Measurements from ENCODE around the gene FASN. TPM values are rescaled to one million over a fixed set of nuclear protein-coding genes. Genes with fewer than 3 reads are reported as not detected.

Gene FASN
- total RNA-seq, 1 donor from 2014 or later: 452 TPM

- DNase-seq: no peak
- no peak overlapping the region for H3K4me3 Mint-ChIP-seq
- no peak overlapping the region for H3K27ac Mint-ChIP-seq
- intact Hi-C loops (cut with micrococcal nuclease): no loop called here
- H3K27me3 Mint-ChIP-seq: peaks cover 4% of the 10 kb centered on the region
- no peaks in the 10 kb centered on the region for H3K4me1 Mint-ChIP-seq
- no peaks in the 10 kb centered on the region for H3K9me3 Mint-ChIP-seq
- peaks cover 20% of the 10 kb centered on the region for H3K36me3 Mint-ChIP-seq (ENCODE audit: low read depth)
These were observed 21.0 kb downstream of the FASN start for GRCh38 chr17:82076785-82077591.

GRCh38 chr17:82076018-82076784, 21.8 kb downstream of the FASN start:
- Mint-ChIP-seq H3K27me3 (peaks cover 4% of the 10 kb centered on the region), H3K4me1 (no peaks in the 10 kb centered on the region), H3K36me3 (ENCODE audit: low read depth) (peaks cover 20% of the 10 kb centered on the region), H3K4me3 (no peak overlapping the region), H3K9me3 (no peaks in the 10 kb centered on the region), H3K27ac (no peak overlapping the region)
- no peak for DNase-seq
- intact Hi-C loops (cut with micrococcal nuclease): no loop called here

- H3K4me3 Mint-ChIP-seq: no peak overlapping the region
- intact Hi-C loops (cut with micrococcal nuclease): no loop called here
- H3K27me3 Mint-ChIP-seq: peaks cover 4% of the 10 kb centered on the region
- H3K36me3 Mint-ChIP-seq (ENCODE audit: low read depth): peaks cover 7% of the 10 kb centered on the region
- no peaks in the 10 kb centered on the region for H3K9me3 Mint-ChIP-seq
- no peak for DNase-seq
- H3K27ac Mint-ChIP-seq: no peak overlapping the region
- no peaks in the 10 kb centered on the region for H3K4me1 Mint-ChIP-seq
These were observed 24.6 kb downstream of the FASN start for GRCh38 chr17:82073446-82073845.

GRCh38 chr17:82072827-82073226, 25.2 kb downstream of the FASN start:
- Mint-ChIP-seq H3K4me3 (no peak overlapping the region), H3K27ac (no peak overlapping the region), H3K9me3 (no peaks in the 10 kb centered on the region), H3K36me3 (ENCODE audit: low read depth) (peaks cover 3% of the 10 kb centered on the region), H3K27me3 (peaks cover 4% of the 10 kb centered on the region), H3K4me1 (no peaks in the 10 kb centered on the region)
- no peak for DNase-seq
- intact Hi-C loops (cut with micrococcal nuclease): no loop called here

GRCh38 chr17:82070611-82071010, 27.4 kb downstream of the FASN start:
- peaks cover 4% of the 10 kb centered on the region for H3K4me1 Mint-ChIP-seq
- no peaks in the 10 kb centered on the region for H3K9me3 Mint-ChIP-seq
- peaks cover 4% of the 10 kb centered on the region for H3K27me3 Mint-ChIP-seq
- peaks cover 1% of the 10 kb centered on the region for H3K36me3 Mint-ChIP-seq (ENCODE audit: low read depth)
- intact Hi-C loops (cut with micrococcal nuclease): no loop called here
- no peak overlapping the region for H3K27ac Mint-ChIP-seq
- no peak for DNase-seq
- no peak overlapping the region for H3K4me3 Mint-ChIP-seq

- intact Hi-C loops (cut with micrococcal nuclease): loop anchor here (1.0 kb wide), 1 partner anchor 14 kb away; the partner anchor contains the start of genes GPS1 and RFNG
- H3K36me3 Mint-ChIP-seq (ENCODE audit: low read depth): peaks cover 9% of the 10 kb centered on the region
- peak; percentile 94 for DNase-seq
- peak within 1 kb of the TSS; percentile 84 for H3K4me3 Mint-ChIP-seq
- H3K9me3 Mint-ChIP-seq: no peaks in the 10 kb centered on the region
- H3K4me1 Mint-ChIP-seq: peaks cover 4% of the 10 kb centered on the region
- H3K27ac Mint-ChIP-seq: peak within 1 kb of the TSS; percentile 89
- no peaks in the 10 kb centered on the region for H3K27me3 Mint-ChIP-seq
These were observed 32.3 kb downstream of the FASN start, which contains the start of gene DUS1L for GRCh38 chr17:82065638-82066303. Gene DUS1L, minus strand, starts transcription at chr17:82065804. Its CDS starts 745 bp downstream, at chr17:82065059.

GRCh38 chr17:82065193-82065637, 32.8 kb downstream of the FASN start:
- Mint-ChIP-seq H3K27ac (peak overlapping the region; percentile 25), H3K4me3 (peak overlapping the region; percentile 73), H3K4me1 (peaks cover 4% of the 10 kb centered on the region), H3K36me3 (ENCODE audit: low read depth) (peaks cover 10% of the 10 kb centered on the region), H3K9me3 (no peaks in the 10 kb centered on the region), H3K27me3 (no peaks in the 10 kb centered on the region)
- DNase-seq: no peak
- intact Hi-C loops (cut with micrococcal nuclease): no loop called here

- intact Hi-C loops (cut with micrococcal nuclease): no loop called here
- DNase-seq: no peak
- Mint-ChIP-seq H3K36me3 (ENCODE audit: low read depth) (peaks cover 14% of the 10 kb centered on the region), H3K27ac (peak overlapping the region; percentile 25), H3K4me3 (peak overlapping the region; percentile 73), H3K9me3 (no peaks in the 10 kb centered on the region), H3K27me3 (no peaks in the 10 kb centered on the region), H3K4me1 (peaks cover 5% of the 10 kb centered on the region)
These were observed 33.4 kb downstream of the FASN start for GRCh38 chr17:82064433-82065192.

GRCh38 chr17:82063424-82064415, 34.3 kb downstream of the FASN start:
- Mint-ChIP-seq H3K9me3 (no peaks in the 10 kb centered on the region), H3K4me1 (peaks cover 5% of the 10 kb centered on the region), H3K27me3 (no peaks in the 10 kb centered on the region), H3K4me3 (peak overlapping the region; percentile 73), H3K27ac (no peak overlapping the region), H3K36me3 (ENCODE audit: low read depth) (peaks cover 15% of the 10 kb centered on the region)
- intact Hi-C loops (cut with micrococcal nuclease): no loop called here
- no peak for DNase-seq

GRCh38 chr17:82062984-82063368, 35.1 kb downstream of the FASN start:
- H3K4me3 Mint-ChIP-seq: no peak overlapping the region
- intact Hi-C loops (cut with micrococcal nuclease): no loop called here
- no peaks in the 10 kb centered on the region for H3K9me3 Mint-ChIP-seq
- DNase-seq: no peak
- peaks cover 17% of the 10 kb centered on the region for H3K36me3 Mint-ChIP-seq (ENCODE audit: low read depth)
- H3K27ac Mint-ChIP-seq: no peak overlapping the region
- peaks cover 5% of the 10 kb centered on the region for H3K4me1 Mint-ChIP-seq
- H3K27me3 Mint-ChIP-seq: no peaks in the 10 kb centered on the region

GRCh38 chr17:82062076-82062983, 35.7 kb downstream of the FASN start:
- no peaks in the 10 kb centered on the region for H3K27me3 Mint-ChIP-seq
- peaks cover 21% of the 10 kb centered on the region for H3K36me3 Mint-ChIP-seq (ENCODE audit: low read depth)
- intact Hi-C loops (cut with micrococcal nuclease): no loop called here
- DNase-seq: no peak
- no peak overlapping the region for H3K4me3 Mint-ChIP-seq
- H3K27ac Mint-ChIP-seq: no peak overlapping the region
- peaks cover 5% of the 10 kb centered on the region for H3K4me1 Mint-ChIP-seq
- no peaks in the 10 kb centered on the region for H3K9me3 Mint-ChIP-seq

Data from activated CD4-positive, alpha-beta T cell treated with anti-CD3 and anti-CD28 coated beads, Interleukin-2, amount 10 ng/mL, durations not matched to agents 24 days and 14 days (primary cell).